Endothelial cell of umbilical vein (primary cell): ENCODE measurements around the gene ID2. TPM values are rescaled to one million over a fixed set of nuclear protein-coding genes. Genes with fewer than 3 reads are reported as not detected.

Source experiments
- BruUV-seq: library from RNA; stranded (reverse); fragments of 400-500 nt; replicated peaks from 2 replicates; lab custom pipeline; 2021; lab: Mats Ljungman, UMichigan
- CTCF ChIA-PET: fragments of 300-600, 350-600 bp; sonication (Branson Sonifier 250); formaldehyde crosslinking; loops from one replicate; lab custom pipeline; 2021; ENCODE audit warnings: antibody characterized with exemption, inconsistent platforms; lab: Charles Lee
- POLR2A ChIA-PET: fragments of 300-600, 350-600 bp; sonication (Branson Sonifier 250); formaldehyde crosslinking; loops from one replicate; lab custom pipeline; 2021; ENCODE audit warnings: antibody characterized with exemption, inconsistent platforms; lab: Charles Lee
- DNase-seq: peaks from one replicate; pipeline ENCODE4 v3.0.0-alpha.2; 2011; ENCODE audit warnings: low read depth, low spot score
- FAIRE-seq: peaks from 2 replicates; lab custom pipeline; 2011; peaks lifted over from hg19 to GRCh38; lab: Jason Lieb, UNC
- H2AFZ ChIP-seq: 2 replicates; pipeline ENCODE4 v1.6.0; 2012; ENCODE audit warnings: low read depth, low read length, control low read depth, inconsistent platforms
- H3K27ac ChIP-seq: 2 replicates; pipeline ENCODE4 v1.5.1; 2011; ENCODE audit warnings: low read depth, mild to moderate bottlenecking, control low read depth, low read length, moderate library complexity; ENCODE audit not compliant: insufficient read depth
- H3K27me3 ChIP-seq, 2 experiments: 2 replicates each; pipeline versions ENCODE4 v1.6.0 to v1.6.1; 2011; ENCODE audit warnings: low read length in 2 of 2, mixed read lengths in 1 of 2; ENCODE audit not compliant: control insufficient read depth in 2 of 2, insufficient read depth in 2 of 2
- H3K36me3 ChIP-seq, 2 experiments: 2 replicates in 1 of 2; 3 replicates in 1 of 2; pipeline ENCODE4 v1.5.1; 2011; ENCODE audit warnings: low read length in 2 of 2, mild to moderate bottlenecking in 1 of 2, moderate library complexity in 1 of 2; ENCODE audit not compliant: control insufficient read depth in 2 of 2, insufficient read depth in 2 of 2; ENCODE audit errors: extremely low read depth in 1 of 2
- H3K4me1 ChIP-seq: 3 replicates; pipeline ENCODE4 v1.5.1; 2011; ENCODE audit warnings: mild to moderate bottlenecking, low read length; ENCODE audit not compliant: control insufficient read depth, insufficient read depth; ENCODE audit errors: extremely low read depth
- H3K4me2 ChIP-seq: 2 replicates; pipeline ENCODE4 v1.6.1; 2011; ENCODE audit warnings: low read length, control low read depth, mixed read lengths; ENCODE audit not compliant: insufficient read depth
- H3K4me3 ChIP-seq, 3 experiments: fragments of 200-600 bp in 1 of 3; sonication (generic), shearing (Covaris generic) in 1 of 3; replicated peaks in 1 of 3; 2 replicates each; pipeline ENCODE4 v1.5.1; 2011 to 2016; ENCODE audit warnings: control low read depth in 3 of 3, low read length in 3 of 3, mild to moderate bottlenecking in 2 of 3, inconsistent platforms in 1 of 3, low read depth in 1 of 3, moderate library complexity in 1 of 3; ENCODE audit not compliant: insufficient read depth in 1 of 3
- H3K79me2 ChIP-seq: 2 replicates; pipeline ENCODE4 v1.6.0; 2012; ENCODE audit warnings: low read length, inconsistent platforms; ENCODE audit not compliant: control insufficient read depth, insufficient read depth
- H3K9ac ChIP-seq: replicated peaks from 2 replicates; pipeline ENCODE3; 2011; ENCODE audit warnings: low read length, control low read depth; ENCODE audit not compliant: insufficient read depth; ENCODE audit errors: extremely low read depth
- H3K9me1 ChIP-seq: replicated peaks from 3 replicates; pipeline ENCODE4 v1.6.0; 2011; ENCODE audit warnings: mild to moderate bottlenecking, low read length; ENCODE audit not compliant: control insufficient read depth, insufficient read depth; ENCODE audit errors: extremely low read depth
- H3K9me3 ChIP-seq: replicated peaks from 2 replicates; pipeline ENCODE4 v1.5.1; 2012; ENCODE audit warnings: low read length, inconsistent platforms; ENCODE audit not compliant: control insufficient read depth, insufficient read depth
- H4K20me1 ChIP-seq: replicated peaks from 2 replicates; pipeline ENCODE3; 2011; ENCODE audit warnings: mild to moderate bottlenecking, low read length; ENCODE audit not compliant: control insufficient read depth, insufficient read depth; ENCODE audit errors: extremely low read depth
- CTCF ChIP-seq, 2 donors: IDR thresholded peaks; 1 replicate in 1 of 2; 2 replicates in 1 of 2; pipeline ENCODE4 v1.5.1; 2011; ENCODE audit warnings: low read length in 2 of 2, mild to moderate bottlenecking in 2 of 2, moderate library complexity in 2 of 2, control low read depth in 1 of 2, inconsistent platforms in 1 of 2, low read depth in 1 of 2; ENCODE audit not compliant: insufficient read depth in 1 of 2; ENCODE audit errors: extremely low read depth in 1 of 2
- EZH2 ChIP-seq: IDR thresholded peaks from 2 replicates; pipeline ENCODE4 v1.6.1; 2012; ENCODE audit warnings: borderline replicate concordance, low read depth, mild to moderate bottlenecking, moderate library complexity, low read length, inconsistent platforms; ENCODE audit not compliant: severe bottlenecking
- FOS ChIP-seq: IDR thresholded peaks from 2 replicates; pipeline ENCODE4 v1.6.1; 2011; ENCODE audit warnings: mild to moderate bottlenecking, low read length, moderate library complexity, borderline replicate concordance; ENCODE audit not compliant: insufficient read depth
- GATA2 ChIP-seq: IDR thresholded peaks from 2 replicates; pipeline ENCODE4 v1.7.0; 2011; ENCODE audit warnings: low read depth, mild to moderate bottlenecking, moderate library complexity, mixed read lengths, low read length; ENCODE audit not compliant: insufficient read length, insufficient read depth
- JUN ChIP-seq: IDR thresholded peaks from 2 replicates; pipeline ENCODE4 v1.6.1; 2011; ENCODE audit warnings: borderline replicate concordance, low read depth; ENCODE audit not compliant: insufficient read length, insufficient read depth
- MAX ChIP-seq: IDR thresholded peaks from 2 replicates; pipeline ENCODE4 v1.6.1; 2011; ENCODE audit not compliant: insufficient read depth, insufficient read length
- MYC ChIP-seq: IDR thresholded peaks from one replicate; pipeline ENCODE4 v1.6.1; 2011; ENCODE audit warnings: mild to moderate bottlenecking, low read depth, low read length
- POLR2A ChIP-seq: IDR thresholded peaks from 2 replicates; pipeline ENCODE4 v1.6.1; 2012; ENCODE audit warnings: low read depth, mild to moderate bottlenecking, control low read depth, low read length
- POLR2AphosphoS5 ChIP-seq: IDR thresholded peaks from 2 replicates; pipeline ENCODE4 v1.6.1; 2012; ENCODE audit warnings: low read depth, mild to moderate bottlenecking, control low read depth, low read length, moderate library complexity; ENCODE audit not compliant: insufficient read depth
- dilution Hi-C: fragments of 300-500 bp; cut with MboI; formaldehyde crosslinking; loops from one replicate; pipeline ENCODE4 v1.15.0; 2019; ENCODE audit warnings: low sequenced_read_pairs; ENCODE audit not compliant: extremely low pct_ligation_motif_present
- intact Hi-C: fragments of 100-400 bp; cut with micrococcal nuclease; formaldehyde crosslinking; loops from one replicate; pipeline ENCODE4 v1.10.0; 2022
- polyA plus RNA-seq, 4 experiments: library from polyadenylated mRNA; depleted of rRNA in 3 of 4; stranded (reverse) in 3 of 4; unstranded in 1 of 4; fragments of >200 nt; gene quantifications; 2 replicates each; pipeline versions ENCODE4 v1.2.1 to v1.2.3, GENCODE V29; 2011 to 2012; ENCODE audit warnings: missing spikeins in 1 of 4
- total RNA-seq: library from RNA; stranded (reverse); gene quantifications from 2 replicates; pipeline ENCODE4 v1.2.3, GENCODE V29; 2021

Gene ID2
- total and polyA plus RNA-seq, 2 donors (not counting 3 experiments of a cell fraction or from before 2014, with no cell fraction given) = 4.1 to 29.1 TPM

- ChIA-PET POLR2A (no interaction called here), CTCF (no interaction called here)
- H3K9me3 ChIP-seq = no peaks in the 10 kb centered on the region
- dilution Hi-C loops = no loop called here
- no peaks in the 10 kb centered on the region for H3K9me1 ChIP-seq
- no peaks in the 10 kb centered on the region for H3K79me2 ChIP-seq
- no peak overlapping the region for H3K4me3 ChIP-seq
- H3K4me1 ChIP-seq = no peaks in the 10 kb centered on the region
- H3K27ac ChIP-seq = no peak overlapping the region
- no peak overlapping the region for H3K9ac ChIP-seq
- no peaks in the 10 kb centered on the region for H3K36me3 ChIP-seq
- BruUV-seq = no TSS peak
- H3K27me3 ChIP-seq = no peaks in the 10 kb centered on the region
- H2AFZ ChIP-seq = no peak overlapping the region
- no peak for DNase-seq
- no peak for TF ChIP-seq MYC
- TF ChIP-seq POLR2AphosphoS5 = no peak
- TF ChIP-seq FOS = no peak
- no peak for TF ChIP-seq GATA2
- TF ChIP-seq POLR2A = no peak
- TF ChIP-seq MAX = no peak
- H4K20me1 ChIP-seq = no peaks in the 10 kb centered on the region
- no peak overlapping the region for H3K4me2 ChIP-seq
- no peak for FAIRE-seq
- intact Hi-C loops = no loop called here
These were observed 37.7 kb downstream of the ID2 start for GRCh38 chr2:8719528-8719927.

GRCh38 chr2:8720741-8721140 lies 38.9 kb downstream of the ID2 start:
- no peaks in the 10 kb centered on the region for H4K20me1 ChIP-seq
- dilution Hi-C loops = no loop called here
- ChIA-PET CTCF (no interaction called here), POLR2A (no interaction called here)
- intact Hi-C loops = no loop called here
- H3K79me2 ChIP-seq = no peaks in the 10 kb centered on the region
- no peaks in the 10 kb centered on the region for H3K4me1 ChIP-seq
- no peak overlapping the region for H2AFZ ChIP-seq
- no peaks in the 10 kb centered on the region for H3K27me3 ChIP-seq
- TF ChIP-seq CTCF (IDR thresholded peaks at IDR 0.05; ENCODE audit: extremely low read depth in 1 of 2, insufficient read depth in 1 of 2, low read depth in 1 of 2, low read length in 2 of 2) (no peak), JUN (no peak), FOS (no peak), POLR2AphosphoS5 (no peak), POLR2A (no peak), GATA2 (no peak), EZH2 (no peak), MYC (no peak), MAX (no peak)
- BruUV-seq = no TSS peak
- FAIRE-seq (no peak), DNase-seq (no peak)
- H3K4me2 ChIP-seq = no peak overlapping the region
- no peak overlapping the region for H3K27ac ChIP-seq
- H3K4me3 ChIP-seq = no peak overlapping the region
- H3K9ac ChIP-seq = no peak overlapping the region
- H3K9me1 ChIP-seq = no peaks in the 10 kb centered on the region
- H3K36me3 ChIP-seq = no peaks in the 10 kb centered on the region
- H3K9me3 ChIP-seq = no peaks in the 10 kb centered on the region
